Esophagus squamous epithelium (tissue), 4 donors: Measurements from ENCODE around the gene ANKRD28.

Source experiments
- CTCF ChIP-seq, 6 experiments: fragments of 450-650 bp in 4 of 6; fragments of 200-600 bp in 2 of 6; sonication (generic) in 2 of 6; IDR thresholded peaks; one replicate each; pipeline ENCODE4 v1.5.1; 2016 to 2019; ENCODE audit warnings: antibody characterized with exemption in 6 of 6, mild to moderate bottlenecking in 4 of 6, moderate library complexity in 4 of 6
- POLR2A ChIP-seq, 4 donors: fragments of 450-650 bp; IDR thresholded peaks; one replicate each; pipeline ENCODE4 v1.6.1; 2017; ENCODE audit warnings: antibody characterized with exemption in 4 of 4, mild to moderate bottlenecking in 4 of 4, moderate library complexity in 3 of 4

GRCh38 chr3:15653321-15653720 is 144.5 kb downstream of the ANKRD28 start:
- TF ChIP-seq CTCF (IDR thresholded peaks at IDR 0.05) = no peak
- no peak for TF ChIP-seq POLR2A (IDR thresholded peaks at IDR 0.05)
